K562 treated with DMSO at 1 percent for 12 hours (cell line): ENCODE results near the gene KDM4F. TPM values are rescaled to one million over a fixed set of nuclear protein-coding genes. Genes with fewer than 3 reads are reported as not detected.

ENCODE experiments used
- total RNA-seq: library from RNA; unstranded; fragments of 300-600 nt; gene quantifications from 2 replicates; pipeline ENCODE4 v1.2.3, GENCODE V29; 2022; ENCODE audit not compliant: insufficient read depth

KDM4F gene
- total RNA-seq, result not detected in 2 replicates

DNA sequence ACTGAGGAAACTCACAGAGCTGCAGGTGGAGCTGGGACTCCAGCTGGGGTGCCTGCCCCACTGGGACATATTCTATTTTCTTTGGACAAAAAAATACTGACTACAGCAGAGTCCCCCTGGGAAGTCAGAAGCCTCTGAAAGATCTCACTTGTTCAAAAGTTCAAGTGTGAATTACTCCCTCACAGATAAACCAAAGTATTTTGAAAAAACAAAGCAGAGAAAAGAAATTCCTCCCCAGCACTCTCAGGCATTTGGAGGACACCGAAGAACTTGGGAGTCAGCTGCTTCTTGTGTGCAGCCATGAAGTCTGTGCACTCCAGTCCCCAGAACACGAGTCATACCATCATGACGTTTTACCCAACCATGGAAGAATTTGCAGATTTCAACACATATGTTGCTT is at the start of gene KDM4F:
Gene KDM4F (plus strand): TSS at position 301 of the 400 bp plus-strand sequence.

GRCh38 chr11:95024958-95025357 is 24.3 kb upstream of the KDM4F start, which contains the start of gene KDM4E:
TSS of gene KDM4E (plus strand) at chr11:95025258. CDS start at chr11:95025558, 300 bp downstream.

DNA sequence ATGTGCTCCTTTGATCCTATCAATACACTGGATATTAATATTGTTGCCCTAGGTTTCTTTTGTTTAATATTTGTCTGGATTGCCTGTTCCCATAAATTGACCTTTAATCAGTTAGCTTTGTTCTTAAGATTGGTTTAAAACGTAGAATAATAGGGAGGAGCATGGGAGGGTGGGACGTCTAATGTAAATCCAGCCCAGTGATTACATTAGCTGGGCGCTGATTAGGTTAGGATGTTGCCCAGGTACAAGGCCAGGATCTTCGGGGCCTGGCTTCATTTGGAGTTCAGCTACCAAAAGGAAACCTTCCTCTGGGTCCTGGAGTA is 17.5 kb downstream of the KDM4F start, which contains the start of gene SRSF8:
Gene SRSF8 (plus strand): TSS at position 204 of the 323 bp plus-strand sequence. CDS start 308 bp downstream, outside the sequence.

GRCh38 chr11:95089620-95090542 is 40.7 kb downstream of the KDM4F start, which contains the start of gene ENDOD1:
TSS of gene ENDOD1 (plus strand) at chr11:95089846. CDS start at chr11:95089928, 82 bp downstream.

Other genes starting within 250 kb of the KDM4F start
- 38.5 and 42.8 TPM in 2 replicates for gene CWC15, start 75.9 kb upstream of the KDM4F start, total RNA-seq
- 1.5 and 1.9 TPM in 2 replicates for gene KDM4D, start 75.7 kb upstream of the KDM4F start, total RNA-seq
- gene KDM4E, start 24.2 kb upstream of the KDM4F start, total RNA-seq, result not detected in 2 replicates
- 23.6 and 26.2 TPM in 2 replicates for gene SRSF8, start 17.5 kb downstream of the KDM4F start, total RNA-seq
- gene ENDOD1, start 40.4 kb downstream of the KDM4F start, total RNA-seq, result 3.9 and 9.2 TPM in 2 replicates
- 0.83 and 6.0 TPM in 2 replicates for gene SESN3, start 181.8 kb downstream of the KDM4F start, total RNA-seq